Fibroblast of lung (primary cell): Measurements from ENCODE around the gene NOD1. TPM values are rescaled to one million over a fixed set of nuclear protein-coding genes. Genes with fewer than 3 reads are reported as not detected.
A peak's percentile ranks its signal among the peaks of the same experiment; 100 is the strongest.

Source experiments
- DNase-seq, 2 donors: peaks; one replicate each; pipeline versions ENCODE4 v3.0.0 to v3.0.0-alpha.2; 2010; ENCODE audit warnings: low read depth in 2 of 2
- H2AFZ ChIP-seq: 2 replicates; pipeline ENCODE4 v1.5.1; 2012; ENCODE audit warnings: low read length, control low read depth, inconsistent platforms
- H3K27ac ChIP-seq: 2 replicates; pipeline ENCODE4 v1.5.1; 2011; ENCODE audit warnings: low read length, control low read depth; ENCODE audit not compliant: insufficient read depth
- H3K27me3 ChIP-seq: 2 replicates; pipeline ENCODE4 v1.5.1; 2011; ENCODE audit warnings: mild to moderate bottlenecking, low read length; ENCODE audit not compliant: control insufficient read depth, insufficient read depth
- H3K36me3 ChIP-seq: 2 replicates; pipeline ENCODE4 v1.5.1; 2011; ENCODE audit warnings: low read length; ENCODE audit not compliant: control insufficient read depth, insufficient read depth
- H3K4me1 ChIP-seq: 2 replicates; pipeline ENCODE4 v1.5.1; 2011; ENCODE audit warnings: low read length; ENCODE audit not compliant: control insufficient read depth, insufficient read depth; ENCODE audit errors: extremely low read depth
- H3K4me2 ChIP-seq: 2 replicates; pipeline ENCODE4 v1.5.1; 2011; ENCODE audit warnings: low read length, control low read depth; ENCODE audit not compliant: insufficient read depth; ENCODE audit errors: extremely low read depth
- H3K4me3 ChIP-seq, 4 experiments: fragments of 200-600 bp in 1 of 4; sonication (generic) in 1 of 4; replicated peaks in 1 of 4; 2 replicates each; pipeline ENCODE4 v1.5.1; 2011 to 2016; ENCODE audit warnings: low read length in 4 of 4, low read depth in 3 of 4, mild to moderate bottlenecking in 3 of 4, control low read depth in 2 of 4, inconsistent platforms in 1 of 4, mixed read lengths in 1 of 4; ENCODE audit not compliant: insufficient read depth in 1 of 4; ENCODE audit errors: control extremely low read depth in 1 of 4
- H3K79me2 ChIP-seq: 2 replicates; pipeline ENCODE4 v1.5.1; 2012; ENCODE audit warnings: mild to moderate bottlenecking, low read length, inconsistent platforms; ENCODE audit not compliant: control insufficient read depth, insufficient read depth
- H3K9ac ChIP-seq: 2 replicates; pipeline ENCODE4 v1.5.1; 2011; ENCODE audit warnings: mild to moderate bottlenecking, low read length, control low read depth; ENCODE audit not compliant: insufficient read depth
- H3K9me3 ChIP-seq: 2 replicates; pipeline ENCODE4 v1.5.1; 2012; ENCODE audit warnings: low read depth, low read length; ENCODE audit not compliant: control insufficient read depth, insufficient read depth
- H4K20me1 ChIP-seq: 2 replicates; pipeline ENCODE4 v1.5.1; 2011; ENCODE audit warnings: low read length; ENCODE audit not compliant: control insufficient read depth, insufficient read depth; ENCODE audit errors: extremely low read depth
- EZH2 ChIP-seq: IDR thresholded peaks from 2 replicates; pipeline ENCODE4 v1.5.1; 2012; ENCODE audit warnings: low read length, control low read depth, mild to moderate bottlenecking; ENCODE audit errors: missing control alignments
- polyA plus RNA-seq, 2 donors: library from polyadenylated mRNA; depleted of rRNA in 1 of 2; stranded (reverse) in 1 of 2; unstranded in 1 of 2; fragments of >200 nt; gene quantifications; 2 replicates each; pipeline ENCODE4 v1.2.1, GENCODE V29; 2011 to 2012; ENCODE audit warnings: missing spikeins in 1 of 2
- total RNA-seq: library from RNA; depleted of rRNA; stranded (reverse); fragments of >200 nt; gene quantifications from 2 replicates; pipeline ENCODE4 v1.2.1, GENCODE V29; 2014
- TF ChIP-seq, protein P1 (sequence below), 2 donors: IDR thresholded peaks in 1 of 2; conservative IDR thresholded peaks in 1 of 2; 1 replicate in 1 of 2; 2 replicates in 1 of 2; pipeline ENCODE4 v1.5.1; 2011 to 2012; ENCODE audit warnings: low read length in 2 of 2, control low read depth in 1 of 2, inconsistent platforms in 1 of 2, low read depth in 1 of 2, mild to moderate bottlenecking in 1 of 2

The NOD1 gene
- total and polyA plus RNA-seq, 2 donors (not counting 1 experiment from before 2014, with no cell fraction given), result 3.3 to 7.3 TPM

DNA sequence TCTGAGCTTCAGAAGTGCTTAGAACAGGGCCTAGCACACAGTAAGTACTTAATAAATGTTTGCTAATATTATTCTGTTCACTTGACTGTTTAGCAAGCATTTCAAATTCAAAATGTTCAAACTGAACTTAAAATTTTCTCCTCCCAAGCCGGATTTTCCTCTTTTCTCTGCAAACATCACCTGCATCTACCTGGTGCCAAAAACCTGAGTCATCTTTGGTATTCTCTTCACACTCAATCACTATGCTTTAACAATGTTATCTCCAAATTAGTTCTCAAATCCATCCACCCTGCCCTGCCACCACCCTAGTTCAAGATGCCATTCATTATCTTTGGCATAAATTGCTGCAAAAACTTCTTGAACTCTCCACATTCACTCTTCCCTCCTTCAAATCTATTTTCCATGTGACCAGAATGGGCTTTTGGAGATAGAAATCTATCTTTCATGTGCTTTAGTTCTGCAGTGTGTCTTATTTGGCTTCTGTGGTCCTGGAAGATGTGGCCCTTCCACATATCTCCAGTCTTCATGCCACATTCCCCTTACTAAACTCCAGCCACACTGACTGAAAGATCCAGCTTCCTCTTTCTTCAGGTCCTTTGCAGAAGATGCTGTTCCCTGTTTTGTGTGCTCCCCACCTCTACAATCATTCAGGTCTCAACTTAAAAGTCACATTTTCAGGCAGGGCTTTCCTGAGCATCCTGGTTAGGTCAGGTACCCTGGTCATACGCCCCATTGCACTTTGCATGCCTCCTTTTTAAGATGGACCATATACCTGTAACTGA is 24.1 kb upstream of the NOD1 start:
- no peak overlapping the region for H2AFZ ChIP-seq
- TF ChIP-seq, protein P1, sequence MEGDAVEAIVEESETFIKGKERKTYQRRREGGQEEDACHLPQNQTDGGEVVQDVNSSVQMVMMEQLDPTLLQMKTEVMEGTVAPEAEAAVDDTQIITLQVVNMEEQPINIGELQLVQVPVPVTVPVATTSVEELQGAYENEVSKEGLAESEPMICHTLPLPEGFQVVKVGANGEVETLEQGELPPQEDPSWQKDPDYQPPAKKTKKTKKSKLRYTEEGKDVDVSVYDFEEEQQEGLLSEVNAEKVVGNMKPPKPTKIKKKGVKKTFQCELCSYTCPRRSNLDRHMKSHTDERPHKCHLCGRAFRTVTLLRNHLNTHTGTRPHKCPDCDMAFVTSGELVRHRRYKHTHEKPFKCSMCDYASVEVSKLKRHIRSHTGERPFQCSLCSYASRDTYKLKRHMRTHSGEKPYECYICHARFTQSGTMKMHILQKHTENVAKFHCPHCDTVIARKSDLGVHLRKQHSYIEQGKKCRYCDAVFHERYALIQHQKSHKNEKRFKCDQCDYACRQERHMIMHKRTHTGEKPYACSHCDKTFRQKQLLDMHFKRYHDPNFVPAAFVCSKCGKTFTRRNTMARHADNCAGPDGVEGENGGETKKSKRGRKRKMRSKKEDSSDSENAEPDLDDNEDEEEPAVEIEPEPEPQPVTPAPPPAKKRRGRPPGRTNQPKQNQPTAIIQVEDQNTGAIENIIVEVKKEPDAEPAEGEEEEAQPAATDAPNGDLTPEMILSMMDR (conservative IDR thresholded peaks at IDR 0.05 in 1 of 2, IDR thresholded peaks at IDR 0.05 in 1 of 2; ENCODE audit: low read depth in 1 of 2, low read length in 2 of 2), result no peak
- TF ChIP-seq EZH2, result no peak
- H3K9me3 ChIP-seq, result no peaks in the 10 kb centered on the region
- H3K36me3 ChIP-seq, result no peaks in the 10 kb centered on the region
- H3K27me3 ChIP-seq, result no peaks in the 10 kb centered on the region
- H3K4me1 ChIP-seq, result no peaks in the 10 kb centered on the region
- DNase-seq, result no peak
- H3K4me3 ChIP-seq, result peak overlapping the region in 1 of 4 experiments; percentile 97
- H3K27ac ChIP-seq, result no peak overlapping the region
- H3K4me2 ChIP-seq, result no peak overlapping the region
- no peaks in the 10 kb centered on the region for H4K20me1 ChIP-seq
- H3K79me2 ChIP-seq, result peaks cover 24% of the 10 kb centered on the region
- no peak overlapping the region for H3K9ac ChIP-seq

DNA sequence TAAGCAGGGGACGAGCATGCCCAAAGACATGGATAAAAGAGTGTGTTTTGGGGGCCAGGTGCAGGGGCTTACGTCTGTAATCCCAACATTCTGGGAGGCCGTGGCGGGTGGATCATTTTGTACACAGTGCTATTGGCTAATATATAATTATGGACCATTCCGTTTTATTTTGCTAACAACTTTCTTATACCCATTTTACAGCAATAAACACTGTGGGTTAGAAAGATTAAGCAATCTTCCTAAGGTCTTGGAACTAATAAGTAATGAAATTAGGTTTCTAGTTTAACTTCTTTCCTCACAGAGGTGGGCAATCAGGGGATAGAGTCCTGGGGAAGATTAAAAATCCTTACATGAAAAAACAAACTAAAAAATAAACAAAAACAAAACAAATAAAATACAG is 22.7 kb upstream of the NOD1 start:
- no peak for TF ChIP-seq EZH2
- TF ChIP-seq, protein P1 (conservative IDR thresholded peaks at IDR 0.05 in 1 of 2, IDR thresholded peaks at IDR 0.05 in 1 of 2; ENCODE audit: low read depth in 1 of 2, low read length in 2 of 2), result no peak
- Histone ChIP-seq H3K9ac (no peak overlapping the region), H3K9me3 (no peaks in the 10 kb centered on the region), H3K4me1 (no peaks in the 10 kb centered on the region), H4K20me1 (no peaks in the 10 kb centered on the region), H2AFZ (no peak overlapping the region), H3K27me3 (no peaks in the 10 kb centered on the region), H3K27ac (no peak overlapping the region), H3K79me2 (peaks cover 24% of the 10 kb centered on the region), H3K4me3 (no peak overlapping the region), H3K36me3 (no peaks in the 10 kb centered on the region), H3K4me2 (no peak overlapping the region)
- DNase-seq, result no peak

DNA sequence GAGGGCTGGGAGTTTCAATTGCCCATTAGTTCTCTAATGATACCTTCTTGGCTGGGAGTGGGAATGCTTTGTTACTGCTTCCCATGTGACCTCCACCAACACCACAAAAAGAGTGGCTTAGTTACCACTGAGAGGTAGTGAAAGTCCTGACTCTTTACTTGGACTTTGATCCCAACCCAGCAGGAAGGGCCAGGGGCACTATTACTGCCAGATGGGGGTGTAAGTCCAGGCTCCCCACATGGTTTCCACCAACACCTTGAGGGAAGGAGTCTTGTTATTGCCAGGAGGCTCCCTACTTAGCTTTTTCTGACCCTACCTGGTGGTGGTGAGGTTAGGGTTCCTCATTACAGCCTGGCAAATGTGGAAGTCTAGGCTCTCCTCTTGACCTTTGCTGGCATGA is 14.6 kb upstream of the NOD1 start:
- H3K9me3 ChIP-seq, result no peaks in the 10 kb centered on the region
- no peaks in the 10 kb centered on the region for H4K20me1 ChIP-seq
- no peaks in the 10 kb centered on the region for H3K36me3 ChIP-seq
- no peak overlapping the region for H3K4me3 ChIP-seq
- H3K27me3 ChIP-seq, result no peaks in the 10 kb centered on the region
- H3K9ac ChIP-seq, result no peak overlapping the region
- H3K79me2 ChIP-seq, result no peaks in the 10 kb centered on the region
- H2AFZ ChIP-seq, result no peak overlapping the region
- no peak overlapping the region for H3K27ac ChIP-seq
- TF ChIP-seq, protein P1 (conservative IDR thresholded peaks at IDR 0.05 in 1 of 2, IDR thresholded peaks at IDR 0.05 in 1 of 2; ENCODE audit: low read depth in 1 of 2, low read length in 2 of 2), result no peak
- no peak for TF ChIP-seq EZH2
- DNase-seq, result no peak
- no peaks in the 10 kb centered on the region for H3K4me1 ChIP-seq
- H3K4me2 ChIP-seq, result no peak overlapping the region
